Kidney epithelial cell (primary cell): ENCODE results near the gene PEAK3. TPM values are rescaled to one million over a fixed set of nuclear protein-coding genes. Genes with fewer than 3 reads are reported as not detected.

Experiments used
- DNase-seq: peaks from one replicate; pipeline ENCODE4 v3.0.0-alpha.2; 2010; ENCODE audit warnings: low read depth
- H3K27me3 ChIP-seq: 2 replicates; pipeline ENCODE4 v1.6.0; 2011; ENCODE audit warnings: low read length; ENCODE audit not compliant: control insufficient read depth, insufficient read depth
- H3K36me3 ChIP-seq: 2 replicates; pipeline ENCODE4 v1.5.1; 2011; ENCODE audit warnings: low read length; ENCODE audit not compliant: control insufficient read depth, insufficient read depth
- H3K4me3 ChIP-seq: 2 replicates; pipeline ENCODE4 v1.5.1; 2011; ENCODE audit warnings: low read depth, mild to moderate bottlenecking, control low read depth, low read length
- total RNA-seq: library from RNA; depleted of rRNA; stranded (reverse); fragments of >200 nt; gene quantifications from 2 replicates; pipeline ENCODE4 v1.2.3, GENCODE V29; 2015
- TF ChIP-seq, protein P1 (sequence below): IDR thresholded peaks from 2 replicates; pipeline ENCODE4 v1.5.1; 2011; ENCODE audit warnings: mild to moderate bottlenecking, moderate library complexity, low read length, control low read depth, inconsistent platforms; ENCODE audit not compliant: insufficient read depth, poor library complexity, severe bottlenecking

PEAK3 gene, protein sequence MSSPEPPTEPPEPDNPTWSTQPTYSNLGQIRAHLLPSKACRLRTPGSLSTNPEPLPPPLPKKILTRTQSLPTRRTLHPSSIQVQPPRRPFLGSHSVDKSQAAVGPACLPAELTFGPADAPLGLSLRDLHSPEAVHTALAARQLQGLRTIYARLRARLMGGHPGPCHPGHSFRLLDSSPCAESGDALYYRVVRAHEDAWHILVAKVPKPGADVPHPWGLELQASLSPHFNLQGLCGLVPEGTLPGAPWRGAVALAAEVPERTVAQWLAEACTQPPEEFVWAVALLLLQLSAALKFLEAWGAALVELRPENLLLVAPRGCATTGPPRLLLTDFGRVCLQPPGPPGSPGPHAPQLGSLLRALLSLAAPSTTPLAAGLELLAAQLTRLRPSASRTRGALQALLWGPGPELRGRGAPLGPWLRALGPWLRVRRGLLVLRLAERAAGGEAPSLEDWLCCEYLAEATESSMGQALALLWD
- not detected in 2 replicates for total RNA-seq

DNA sequence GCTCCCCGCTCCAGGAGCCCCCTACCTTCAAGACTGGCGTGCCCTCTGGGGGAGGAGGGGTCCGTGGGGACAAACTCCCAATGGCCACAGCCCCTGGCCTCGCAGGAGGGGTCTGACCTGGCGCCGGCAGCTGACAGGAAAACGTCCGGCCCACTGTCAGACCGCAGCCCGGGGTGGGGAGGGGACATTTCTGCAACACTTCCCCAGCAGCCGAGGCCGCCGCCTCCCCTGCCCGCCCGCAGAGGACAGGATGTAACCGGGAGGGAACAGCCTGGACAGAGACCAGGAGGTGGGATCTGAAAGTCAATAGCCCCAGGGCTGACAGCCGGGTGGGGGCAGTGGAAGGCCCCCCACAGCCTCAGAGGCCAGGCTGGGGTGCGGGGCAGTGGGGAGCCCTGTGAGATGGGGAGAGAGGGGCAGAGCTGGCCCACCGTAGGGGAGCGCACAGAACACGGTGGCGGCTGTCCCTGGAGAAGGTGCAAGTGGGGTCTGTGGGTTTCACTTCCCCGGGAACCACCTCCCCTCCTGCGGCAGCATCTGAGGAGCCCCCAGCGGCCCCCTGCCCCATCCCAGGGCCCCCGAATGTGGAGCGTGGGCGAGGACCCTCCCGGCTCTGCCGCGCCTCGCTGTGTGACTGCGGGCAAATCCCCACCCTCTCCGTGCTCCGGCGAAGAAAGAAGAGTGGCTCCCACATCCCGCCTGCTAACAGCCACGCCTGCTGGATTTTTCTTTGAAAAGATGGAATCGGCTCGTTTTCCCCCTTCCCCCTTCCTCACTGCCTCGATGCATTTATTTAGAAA, at the start of gene PEAK3:
Gene PEAK3 (minus strand): TSS at position 114 of the 800 bp plus-strand sequence. CDS start 1,244 bp downstream, outside the sequence.
- DNase-seq = no peak
- Histone ChIP-seq H3K4me3 (no peak within 1 kb of the TSS), H3K27me3 (peaks cover 30% of the 10 kb centered on the region), H3K36me3 (no peaks in the 10 kb centered on the region)
- TF ChIP-seq, protein P1, sequence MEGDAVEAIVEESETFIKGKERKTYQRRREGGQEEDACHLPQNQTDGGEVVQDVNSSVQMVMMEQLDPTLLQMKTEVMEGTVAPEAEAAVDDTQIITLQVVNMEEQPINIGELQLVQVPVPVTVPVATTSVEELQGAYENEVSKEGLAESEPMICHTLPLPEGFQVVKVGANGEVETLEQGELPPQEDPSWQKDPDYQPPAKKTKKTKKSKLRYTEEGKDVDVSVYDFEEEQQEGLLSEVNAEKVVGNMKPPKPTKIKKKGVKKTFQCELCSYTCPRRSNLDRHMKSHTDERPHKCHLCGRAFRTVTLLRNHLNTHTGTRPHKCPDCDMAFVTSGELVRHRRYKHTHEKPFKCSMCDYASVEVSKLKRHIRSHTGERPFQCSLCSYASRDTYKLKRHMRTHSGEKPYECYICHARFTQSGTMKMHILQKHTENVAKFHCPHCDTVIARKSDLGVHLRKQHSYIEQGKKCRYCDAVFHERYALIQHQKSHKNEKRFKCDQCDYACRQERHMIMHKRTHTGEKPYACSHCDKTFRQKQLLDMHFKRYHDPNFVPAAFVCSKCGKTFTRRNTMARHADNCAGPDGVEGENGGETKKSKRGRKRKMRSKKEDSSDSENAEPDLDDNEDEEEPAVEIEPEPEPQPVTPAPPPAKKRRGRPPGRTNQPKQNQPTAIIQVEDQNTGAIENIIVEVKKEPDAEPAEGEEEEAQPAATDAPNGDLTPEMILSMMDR = no peak

DNA sequence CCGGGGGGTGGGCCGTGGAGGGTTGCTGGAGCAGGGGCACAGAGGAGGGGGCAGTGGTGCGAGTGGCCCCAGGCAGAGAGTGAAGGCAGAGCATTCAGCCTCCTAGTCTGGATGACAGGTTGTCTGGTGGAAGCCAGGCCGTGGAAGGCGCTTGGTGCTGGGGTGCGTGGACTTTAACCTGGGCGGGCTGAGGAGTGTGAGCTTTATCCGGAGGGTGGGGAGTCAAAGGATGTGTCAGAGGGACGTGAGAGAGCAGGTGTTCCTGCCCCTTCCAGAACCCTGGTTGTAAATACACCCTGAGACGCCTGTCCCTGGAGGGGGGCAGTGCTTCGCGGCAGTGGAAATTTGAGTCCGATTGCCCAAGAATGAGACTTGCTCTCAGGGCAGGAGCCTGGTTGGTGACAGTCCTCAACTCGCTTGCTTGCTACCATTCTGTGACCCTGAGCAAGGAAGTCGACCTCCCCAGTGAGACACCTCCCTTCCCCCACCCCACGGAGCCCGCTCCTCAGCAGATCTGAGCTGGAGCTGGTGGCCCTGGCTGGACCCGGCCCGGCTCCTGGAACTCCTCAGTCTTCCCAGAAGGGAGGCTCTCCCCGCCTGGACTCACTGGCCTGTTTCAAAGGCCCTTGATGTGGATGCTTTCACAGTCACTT, 48.8 kb upstream of the PEAK3 start:
- TF ChIP-seq, protein P1 = no peak
- no peak overlapping the region for H3K4me3 ChIP-seq
- no peak for DNase-seq

DNA sequence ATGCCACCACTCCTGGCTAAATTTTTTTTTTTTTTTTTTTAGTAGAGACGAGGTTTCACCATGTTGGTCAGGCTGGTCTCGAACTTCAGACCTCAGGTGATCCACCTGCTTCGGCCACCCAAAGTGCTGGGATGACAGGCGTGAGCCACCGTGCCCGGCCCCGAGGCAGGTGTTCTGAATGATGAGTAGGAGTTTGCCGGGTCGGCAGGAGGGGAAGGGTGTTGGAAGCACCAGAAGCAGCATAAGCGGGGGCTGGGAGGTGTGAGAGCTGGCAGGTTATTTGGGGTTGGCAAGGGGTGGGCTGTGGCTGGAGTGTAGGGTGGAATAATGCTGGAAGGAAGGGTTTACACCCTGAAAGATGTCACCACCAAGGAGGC, 48.3 kb upstream of the PEAK3 start:
- no peak overlapping the region for H3K4me3 ChIP-seq
- TF ChIP-seq, protein P1 = no peak

More for the DNA sequence above, 48.8 kb upstream of the PEAK3 start:
- H3K27me3 ChIP-seq = no peaks in the 10 kb centered on the region
- no peaks in the 10 kb centered on the region for H3K36me3 ChIP-seq

DNA sequence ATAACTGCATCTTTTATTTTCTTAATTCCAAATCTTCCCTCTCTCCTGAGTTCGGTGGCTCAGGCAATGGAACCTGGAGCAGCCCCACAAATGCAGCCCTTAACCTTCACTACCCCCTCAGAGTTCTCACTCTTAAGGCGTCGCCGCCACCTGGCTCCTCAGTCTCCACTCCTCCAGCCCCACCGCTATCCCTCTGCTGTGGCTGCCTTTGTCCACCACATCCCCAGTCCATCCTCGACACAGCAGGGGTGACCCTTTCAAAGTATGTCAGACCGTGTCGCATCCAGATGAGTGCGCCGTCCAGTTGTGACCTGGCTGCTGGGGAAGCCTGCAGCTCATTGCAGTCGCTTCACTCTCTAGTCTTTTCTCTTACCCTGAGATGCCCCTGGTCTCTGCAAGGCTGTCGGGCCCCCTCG, 47.5 kb upstream of the PEAK3 start:
- TF ChIP-seq, protein P1 = no peak
- no peak for DNase-seq
- H3K4me3 ChIP-seq = peak overlapping the region; percentile 95
- H3K27me3 ChIP-seq = no peaks in the 10 kb centered on the region
- no peaks in the 10 kb centered on the region for H3K36me3 ChIP-seq

More for the DNA sequence above, 48.3 kb upstream of the PEAK3 start:
- no peaks in the 10 kb centered on the region for H3K36me3 ChIP-seq
- no peaks in the 10 kb centered on the region for H3K27me3 ChIP-seq
- DNase-seq = no peak

DNA sequence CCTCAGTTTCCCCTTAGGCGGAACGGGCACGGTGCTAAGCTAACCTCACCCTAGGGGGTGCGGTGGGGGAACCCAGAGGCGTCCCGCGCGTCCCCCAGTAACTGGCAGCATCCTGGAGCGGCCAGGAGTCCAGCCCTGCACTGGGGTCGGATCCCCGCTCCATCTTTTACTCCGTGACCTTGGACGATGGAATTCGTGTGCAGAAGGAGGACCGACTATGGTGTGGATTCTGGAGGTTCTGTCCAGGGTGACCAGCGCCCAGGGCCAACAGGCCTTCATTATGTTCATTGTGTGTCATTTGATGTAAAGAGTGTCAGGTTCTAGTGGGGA, 47.1 kb upstream of the PEAK3 start:
- Histone ChIP-seq H3K27me3 (no peaks in the 10 kb centered on the region), H3K36me3 (no peaks in the 10 kb centered on the region), H3K4me3 (peak overlapping the region; percentile 95)
- no peak for DNase-seq
- TF ChIP-seq, protein P1 = no peak
